Lung (tissue), 12 donors: ENCODE results near the gene PRKAG1. TPM values are rescaled to one million over a fixed set of nuclear protein-coding genes. Genes with fewer than 3 reads are reported as not detected.

Source experiments
- ATAC-seq: fragments of 200-7000 bp; cut with Tn5 transposase; one replicate; pipeline ENCODE4 v1.9.1; 2020; ENCODE audit warnings: moderate number of reproducible peaks; ENCODE audit not compliant: insufficient read depth, low FRiP score
- DNase-seq, 3 donors: peaks; one replicate each; pipeline ENCODE4 v3.0.0-alpha.2; 2013 to 2017
- H3K27ac ChIP-seq, 2 donors: one replicate each; pipeline ENCODE4 v1.5.1; 2013; ENCODE audit warnings: mild to moderate bottlenecking in 2 of 2, moderate library complexity in 2 of 2, control low read depth in 1 of 2, inconsistent platforms in 1 of 2, low read depth in 1 of 2, low read length in 1 of 2
- H3K27me3 ChIP-seq, 3 donors: one replicate each; pipeline ENCODE4 v1.5.1; 2013; ENCODE audit warnings: low read length in 2 of 3; ENCODE audit not compliant: control insufficient read depth in 3 of 3, insufficient read depth in 3 of 3
- H3K36me3 ChIP-seq, 4 donors: one replicate each; pipeline ENCODE4 v1.5.1; 2013; ENCODE audit warnings: low read length in 4 of 4, mild to moderate bottlenecking in 1 of 4, moderate library complexity in 1 of 4; ENCODE audit not compliant: control insufficient read depth in 4 of 4, insufficient read depth in 4 of 4
- H3K4me1 ChIP-seq, 5 donors: one replicate each; pipeline ENCODE4 v1.5.1; 2013; ENCODE audit warnings: low read length in 5 of 5, mild to moderate bottlenecking in 2 of 5, moderate library complexity in 1 of 5; ENCODE audit not compliant: control insufficient read depth in 5 of 5, insufficient read depth in 5 of 5
- H3K4me3 ChIP-seq: one replicate; pipeline ENCODE4 v1.5.1; 2013; ENCODE audit warnings: mild to moderate bottlenecking, control low read depth, moderate library complexity
- H3K9ac ChIP-seq, 2 donors: one replicate each; pipeline ENCODE4 v1.5.1; 2013; ENCODE audit warnings: low read length in 2 of 2, control low read depth in 1 of 2; ENCODE audit not compliant: insufficient read depth in 1 of 2
- H3K9me3 ChIP-seq, 4 donors: one replicate each; pipeline ENCODE4 v1.5.1; 2013; ENCODE audit warnings: low read length in 3 of 4, mild to moderate bottlenecking in 1 of 4, moderate library complexity in 1 of 4; ENCODE audit not compliant: control insufficient read depth in 4 of 4, insufficient read depth in 3 of 4
- WGBS, 2 donors: extraction: QIAGEN DNeasy Blood & Tissue Kit; methylation state at CpG; one replicate each; pipeline ENCODE4 v1.1.7; 2013; 5-methylcytosine and 5-hydroxymethylcytosine counted together
- polyA plus RNA-seq, 2 donors: library from polyadenylated mRNA; stranded (reverse); fragments of 200-250 nt; gene quantifications; one replicate each; pipeline ENCODE4 v1.2.1, GENCODE V29; 2013
- total RNA-seq, 2 donors: library from RNA; depleted of rRNA in 1 of 2; stranded (reverse); fragments of >200 nt in 1 of 2; gene quantifications; one replicate each; pipeline ENCODE4 v1.2.1, GENCODE V29; 2014 to 2021
- TF ChIP-seq, protein P1 (sequence below): IDR thresholded peaks from 2 replicates; pipeline ENCODE4 v1.5.1; 2012; ENCODE audit warnings: mild to moderate bottlenecking; ENCODE audit errors: control extremely low read depth, extremely low read depth
- donor health status: control.
- donor health status: control.
- donor health status: Bipolar disorder and iron deficiency.
- donor health status: healthy.
- donor health status: DM: yes; HTN: yes; CAD: no.

PRKAG1 gene
- total and polyA plus RNA-seq, 4 donors: 33.1 to 54.5 (median 49.6) TPM

DNA sequence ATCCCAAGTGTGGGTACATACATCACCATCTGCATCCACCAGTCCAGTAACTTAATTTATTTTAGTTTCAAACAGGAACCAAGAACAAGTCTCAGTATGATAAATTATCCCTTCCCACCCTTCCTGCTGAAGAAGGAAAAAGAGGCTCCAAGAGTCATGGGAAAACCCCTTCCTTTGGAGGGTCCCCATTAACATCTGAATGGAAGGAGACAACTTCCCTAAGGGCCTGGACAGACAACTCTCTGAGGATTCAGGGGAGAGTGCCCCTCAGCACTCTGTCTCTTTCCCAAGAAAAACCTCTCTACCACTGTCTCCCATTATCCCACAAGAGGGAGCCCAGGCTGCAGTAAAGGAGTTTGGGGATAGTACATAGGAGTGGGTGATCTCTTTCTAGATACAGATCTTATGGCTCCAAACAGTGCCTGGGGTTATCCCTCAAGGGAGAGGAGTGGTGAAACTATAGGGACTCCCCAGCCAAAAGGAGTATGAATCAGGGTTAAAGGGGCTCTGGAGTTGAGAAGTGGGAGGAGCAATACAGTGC, 53.2 kb downstream of the PRKAG1 start:
- Histone ChIP-seq H3K9me3 (no peaks in the 10 kb centered on the region), H3K4me1 (peaks cover 0 to 9% (median 2%) of the 10 kb centered on the region in 5 donors), H3K27me3 (peaks cover 0 to 42% (median 25%) of the 10 kb centered on the region in 3 donors), H3K27ac (no peak overlapping the region), H3K36me3 (no peaks in the 10 kb centered on the region), H3K4me3 (no peak overlapping the region), H3K9ac (no peak overlapping the region)
- TF ChIP-seq, protein P1, sequence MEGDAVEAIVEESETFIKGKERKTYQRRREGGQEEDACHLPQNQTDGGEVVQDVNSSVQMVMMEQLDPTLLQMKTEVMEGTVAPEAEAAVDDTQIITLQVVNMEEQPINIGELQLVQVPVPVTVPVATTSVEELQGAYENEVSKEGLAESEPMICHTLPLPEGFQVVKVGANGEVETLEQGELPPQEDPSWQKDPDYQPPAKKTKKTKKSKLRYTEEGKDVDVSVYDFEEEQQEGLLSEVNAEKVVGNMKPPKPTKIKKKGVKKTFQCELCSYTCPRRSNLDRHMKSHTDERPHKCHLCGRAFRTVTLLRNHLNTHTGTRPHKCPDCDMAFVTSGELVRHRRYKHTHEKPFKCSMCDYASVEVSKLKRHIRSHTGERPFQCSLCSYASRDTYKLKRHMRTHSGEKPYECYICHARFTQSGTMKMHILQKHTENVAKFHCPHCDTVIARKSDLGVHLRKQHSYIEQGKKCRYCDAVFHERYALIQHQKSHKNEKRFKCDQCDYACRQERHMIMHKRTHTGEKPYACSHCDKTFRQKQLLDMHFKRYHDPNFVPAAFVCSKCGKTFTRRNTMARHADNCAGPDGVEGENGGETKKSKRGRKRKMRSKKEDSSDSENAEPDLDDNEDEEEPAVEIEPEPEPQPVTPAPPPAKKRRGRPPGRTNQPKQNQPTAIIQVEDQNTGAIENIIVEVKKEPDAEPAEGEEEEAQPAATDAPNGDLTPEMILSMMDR: no peak
- no peak for DNase-seq
- no peak for ATAC-seq

DNA sequence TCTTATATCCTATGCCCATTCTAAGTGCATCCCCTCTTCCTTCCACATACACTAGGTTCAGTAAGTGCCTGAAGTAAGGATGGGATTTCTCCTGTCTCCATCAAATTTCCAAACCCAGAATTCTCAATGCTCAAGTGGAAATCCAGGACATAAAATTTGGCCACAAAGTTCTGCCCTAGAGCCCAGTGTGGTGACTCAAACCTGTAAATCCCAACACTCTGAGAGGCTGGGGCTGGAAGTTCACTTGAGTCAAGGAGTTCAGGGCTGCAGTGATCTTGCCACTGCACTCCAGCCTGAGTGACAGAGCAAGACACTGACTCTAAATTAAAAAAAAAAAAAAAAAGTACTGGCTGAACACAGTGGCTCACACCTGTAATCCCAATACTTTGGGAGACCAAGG, 56.8 kb downstream of the PRKAG1 start:
- H3K4me1 ChIP-seq: no peaks in the 10 kb centered on the region
- DNase-seq: no peak
- no peaks in the 10 kb centered on the region for H3K9me3 ChIP-seq
- H3K27me3 ChIP-seq: peaks cover 0 to 26% (median 20%) of the 10 kb centered on the region in 3 donors
- H3K4me3 ChIP-seq: no peak overlapping the region
- peaks cover 0 to 3% (median 0%) of the 10 kb centered on the region in 4 donors for H3K36me3 ChIP-seq
- no peak overlapping the region for H3K9ac ChIP-seq
- H3K27ac ChIP-seq: no peak overlapping the region
- no peak for ATAC-seq
- TF ChIP-seq, protein P1: no peak

DNA sequence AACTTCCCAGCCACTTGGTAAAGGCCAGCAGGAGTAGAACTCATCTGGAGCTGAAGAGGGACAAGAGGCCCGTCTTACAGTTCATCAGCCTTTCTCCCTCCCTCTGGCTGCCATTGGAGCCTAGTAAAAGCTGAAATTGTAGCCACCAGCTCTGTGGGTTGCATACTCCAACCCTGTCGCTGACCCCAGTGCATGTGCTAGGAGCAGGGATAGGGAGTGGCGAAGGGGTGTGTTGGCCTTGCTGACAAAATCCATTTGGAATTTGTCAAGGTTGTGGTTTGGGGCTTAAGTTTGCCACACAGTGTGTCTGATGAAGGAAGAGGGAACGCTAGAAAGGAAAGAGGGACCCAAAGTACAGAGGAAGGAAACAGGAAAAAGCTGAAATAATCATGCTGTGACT, 57.2 kb downstream of the PRKAG1 start:
- peaks cover 0 to 3% (median 0%) of the 10 kb centered on the region in 4 donors for H3K36me3 ChIP-seq
- H3K4me3 ChIP-seq: no peak overlapping the region
- peaks cover 0 to 22% (median 16%) of the 10 kb centered on the region in 3 donors for H3K27me3 ChIP-seq
- H3K9ac ChIP-seq: no peak overlapping the region
- no peak overlapping the region for H3K27ac ChIP-seq
- no peak for DNase-seq
- TF ChIP-seq, protein P1: no peak
- no peaks in the 10 kb centered on the region for H3K9me3 ChIP-seq
- ATAC-seq: no peak
- 54% methylated on average over 4 of the region's 4 CpGs for WGBS, 2 donors
- H3K4me1 ChIP-seq: no peaks in the 10 kb centered on the region

DNA sequence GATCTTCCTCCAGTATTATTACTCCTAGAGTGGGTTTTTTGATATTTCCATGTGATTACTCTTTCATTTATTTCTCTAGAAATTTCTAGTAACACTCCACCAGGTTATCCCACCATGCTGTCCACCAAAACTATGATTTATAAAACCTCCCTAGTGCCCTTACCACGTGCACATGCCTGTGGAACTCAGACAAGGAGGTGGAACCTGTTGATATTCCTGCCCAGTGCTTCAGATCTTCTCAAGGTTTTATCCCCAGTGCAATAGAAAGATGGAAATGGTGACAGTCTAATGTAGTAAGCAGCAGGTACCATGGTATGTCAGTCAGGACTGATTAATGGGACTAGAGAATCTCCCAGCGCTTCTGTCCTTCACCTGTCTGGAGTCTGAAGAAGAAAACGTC, 57.7 kb downstream of the PRKAG1 start:
- H3K36me3 ChIP-seq: peaks cover 0 to 3% (median 0%) of the 10 kb centered on the region in 4 donors
- TF ChIP-seq, protein P1: no peak
- 67 to 72% methylated on average over 3 of the region's 3 CpGs for WGBS, 2 donors
- peaks cover 0 to 17% (median 15%) of the 10 kb centered on the region in 3 donors for H3K27me3 ChIP-seq
- H3K9ac ChIP-seq: no peak overlapping the region
- DNase-seq: no peak
- H3K4me3 ChIP-seq: no peak overlapping the region
- ATAC-seq: no peak
- no peak overlapping the region for H3K27ac ChIP-seq
- H3K4me1 ChIP-seq: peaks cover 2 to 5% (median 4%) of the 10 kb centered on the region in 5 donors
- H3K9me3 ChIP-seq: no peaks in the 10 kb centered on the region
